CD4-positive, alpha-beta T cell treated with Interleukin-12 subunit alpha and Interleukin-12 subunit beta, for 1 hour (primary cell): ENCODE measurements around the gene PLN.
A peak's percentile ranks its signal among the peaks of the same experiment; 100 is the strongest.

Source experiments
- DNase-seq: peaks from one replicate; pipeline ENCODE4 v3.0.0-alpha.2; 2020

PLN gene

GRCh38 chr6:118580585-118581419, 32.7 kb downstream of the PLN start:
- DNase-seq, result peak; percentile 59

DNA sequence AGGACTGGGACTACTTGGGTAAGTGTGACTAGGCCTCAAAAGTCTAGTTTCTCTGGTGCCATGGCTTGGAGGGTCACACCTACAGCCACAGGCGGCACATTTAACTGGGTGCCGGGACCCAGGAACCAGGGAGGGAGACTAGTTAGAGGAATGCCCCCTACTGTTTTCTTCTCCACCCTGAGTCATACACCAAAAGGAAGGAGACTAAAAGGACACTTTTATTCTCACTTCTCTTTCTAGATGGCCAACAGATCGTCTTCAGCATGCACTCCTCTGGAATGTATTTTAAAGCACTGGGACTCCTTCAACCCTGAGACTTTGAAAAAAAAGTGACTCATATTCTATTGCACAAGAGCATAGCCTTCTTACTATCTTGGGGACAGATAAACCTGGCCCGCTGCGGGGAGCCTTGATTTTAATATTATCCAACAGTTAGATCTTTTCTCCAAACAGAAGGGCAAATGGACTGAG, 33.4 kb downstream of the PLN start:
- no peak for DNase-seq

- DNase-seq, result no peak
These were observed 36.8 kb downstream of the PLN start for GRCh38 chr6:118584911-118585310.

GRCh38 chr6:118586746-118587485, 38.8 kb downstream of the PLN start:
- DNase-seq, result no peak

DNA sequence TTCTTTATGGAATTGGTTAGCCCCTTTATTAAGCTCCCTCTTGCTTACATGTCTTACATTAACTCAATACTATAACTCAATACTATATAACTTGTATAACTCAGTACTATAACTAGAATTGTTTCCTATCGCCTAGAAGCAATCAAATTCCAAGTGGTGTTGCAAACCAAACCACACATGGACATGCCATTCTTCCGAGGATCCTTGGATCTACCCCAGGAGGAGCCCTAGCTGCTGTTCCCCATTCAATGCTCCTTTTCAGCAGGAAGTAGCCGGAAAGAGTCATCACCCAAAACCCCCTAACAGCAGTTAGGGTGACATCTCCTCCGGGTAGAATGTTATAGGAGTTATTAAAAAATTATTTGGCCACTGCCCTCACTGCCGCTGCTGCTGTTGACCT, 40.5 kb downstream of the PLN start:
- no peak for DNase-seq

- no peak for DNase-seq
These were observed 41.1 kb downstream of the PLN start for GRCh38 chr6:118589186-118589585.

GRCh38 chr6:118589649-118590365, 41.7 kb downstream of the PLN start:
- no peak for DNase-seq

GRCh38 chr6:118591897-118592296, 43.8 kb downstream of the PLN start:
- no peak for DNase-seq

DNA sequence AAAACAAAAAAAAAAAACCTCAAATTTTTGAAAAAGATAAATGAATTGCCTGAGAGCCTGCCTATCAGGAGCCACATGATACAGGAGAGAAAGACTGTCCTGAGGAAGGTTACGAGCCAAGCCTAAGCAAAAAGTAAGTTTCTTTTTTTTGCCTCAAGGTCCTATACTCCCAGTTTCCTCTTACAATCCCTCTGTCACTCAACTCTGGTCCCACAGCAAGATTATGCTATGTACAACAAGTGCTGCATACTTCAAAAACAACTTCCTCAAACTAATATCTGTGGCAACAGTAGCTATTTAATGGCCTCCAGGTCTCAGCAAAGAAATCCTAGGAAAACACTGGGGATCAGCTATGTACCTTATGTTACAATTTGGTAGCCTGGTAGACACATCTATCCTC, 46.8 kb downstream of the PLN start:
- no peak for DNase-seq

DNA sequence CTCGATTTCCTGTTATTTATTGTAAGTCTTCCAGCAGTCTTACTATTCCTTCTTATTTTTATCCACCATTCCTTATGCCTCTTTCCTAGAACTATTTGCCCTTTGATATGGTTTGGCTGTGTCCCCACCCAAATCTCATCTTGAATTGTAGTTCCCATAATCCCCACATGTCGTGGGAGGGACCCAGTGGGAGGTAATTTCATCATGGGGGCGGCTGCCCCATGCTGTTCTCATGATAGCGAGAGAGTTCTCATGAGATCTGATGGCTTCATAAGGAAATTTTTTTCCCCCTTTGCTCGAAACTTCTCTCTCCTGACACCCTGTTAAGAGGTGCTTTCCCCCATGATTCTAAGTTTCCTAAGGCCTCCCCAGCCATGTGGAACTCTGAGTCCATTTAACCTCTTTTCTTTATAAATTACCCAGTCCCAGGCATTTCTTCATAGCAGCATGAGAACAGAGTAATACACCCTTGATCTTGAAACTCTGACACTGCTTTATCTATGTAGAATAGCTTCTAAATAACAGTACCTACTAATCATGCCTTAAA, 48.8 kb downstream of the PLN start:
- no peak for DNase-seq

DNA sequence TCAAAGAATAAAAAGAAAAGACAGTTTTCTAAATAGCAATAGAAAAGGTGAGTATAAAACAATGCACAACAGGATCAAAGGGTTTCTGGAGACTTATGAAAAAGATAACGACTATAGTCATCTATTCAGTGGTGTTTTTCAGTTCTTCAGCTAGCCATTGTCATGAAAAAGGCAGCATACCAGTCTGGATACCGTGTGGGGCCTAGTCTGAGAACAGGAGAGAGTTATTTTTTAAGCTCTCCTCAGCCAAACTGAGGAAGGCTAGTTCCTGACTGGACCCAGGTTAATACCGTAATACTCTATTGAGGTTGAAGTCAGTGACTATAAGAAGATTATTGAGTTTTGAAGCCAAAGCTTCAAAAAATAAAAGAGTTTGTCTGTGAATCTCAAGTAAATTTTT, 49.5 kb downstream of the PLN start:
- no peak for DNase-seq

- DNase-seq, result no peak
These were observed 50.2 kb downstream of the PLN start for GRCh38 chr6:118598324-118598723.

DNA sequence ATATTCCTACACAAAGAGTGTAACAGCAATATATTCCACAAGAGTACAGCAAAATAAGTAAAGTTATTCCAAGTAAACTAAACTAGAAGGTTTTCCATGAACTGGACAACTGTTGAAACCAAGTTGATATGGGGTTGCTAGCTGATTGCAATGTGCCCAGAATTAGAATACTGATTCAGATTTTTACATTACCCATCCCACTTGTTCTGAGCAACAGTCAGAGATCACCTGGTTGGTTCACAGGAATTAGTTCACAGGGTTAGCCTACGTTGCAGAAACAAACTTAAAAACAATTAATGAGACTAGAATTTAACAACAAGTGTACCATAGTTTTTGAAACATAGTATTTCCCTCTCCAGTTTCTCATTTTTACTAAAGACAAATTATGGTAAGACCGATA, 54.2 kb downstream of the PLN start:
- no peak for DNase-seq

DNA sequence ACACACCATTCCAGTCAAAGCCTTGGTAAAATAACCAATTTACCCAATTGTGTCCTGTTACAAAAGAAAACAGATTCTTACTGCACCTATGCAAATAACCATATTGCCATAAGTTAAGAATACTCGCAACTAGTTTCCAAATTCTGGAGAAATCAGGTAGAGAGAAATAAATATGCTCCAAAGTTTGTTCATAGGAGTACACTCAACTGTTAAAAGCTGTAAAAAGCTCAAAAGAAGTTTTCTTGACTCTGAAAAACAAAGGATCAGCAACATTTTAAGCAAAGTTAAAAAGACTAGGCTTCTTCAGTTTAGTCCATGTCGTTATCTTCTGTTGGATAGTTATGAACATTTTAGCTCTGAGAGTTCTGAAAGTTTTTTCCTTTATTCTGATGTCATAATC, 55.3 kb downstream of the PLN start:
- no peak for DNase-seq

DNA sequence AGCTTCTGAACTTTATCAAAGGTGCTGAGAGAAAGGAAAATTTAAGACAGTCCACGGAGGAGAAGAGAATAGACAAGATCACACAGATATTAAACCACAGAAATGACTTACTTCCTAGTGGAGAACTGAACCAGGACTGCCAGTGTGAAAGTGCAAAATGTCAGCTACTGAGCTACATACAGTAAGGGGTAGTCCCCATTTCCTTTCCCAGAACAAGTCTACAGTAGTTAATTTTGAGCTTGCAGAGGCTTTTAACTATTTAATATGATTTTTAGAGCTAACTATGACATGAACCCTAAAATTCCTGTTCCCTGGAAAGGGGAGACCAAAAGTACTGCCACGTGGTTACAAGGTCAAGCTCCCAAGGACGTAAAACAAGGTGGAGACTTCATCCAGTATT, 58.2 kb downstream of the PLN start:
- DNase-seq, result no peak

DNA sequence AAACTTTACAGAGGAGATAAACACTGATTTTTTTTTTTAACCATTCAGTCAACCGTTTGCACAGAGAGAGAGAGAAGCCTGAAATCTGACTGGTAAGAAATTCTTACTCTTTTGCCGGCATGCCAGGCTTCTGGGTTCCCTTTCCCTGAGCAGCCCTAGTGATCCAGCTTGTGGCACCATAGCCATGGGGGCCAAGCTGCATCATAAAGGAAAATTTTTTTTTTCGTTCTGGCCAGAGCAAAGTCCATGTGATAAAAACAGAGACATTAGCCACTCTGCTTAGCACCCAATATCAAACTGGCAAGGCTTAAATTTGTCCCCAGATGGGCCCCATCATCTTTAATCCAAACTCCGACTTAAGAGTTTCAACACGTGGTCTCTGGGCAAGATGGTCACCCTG, 58.8 kb downstream of the PLN start:
- DNase-seq, result no peak
